DND-41 (cell line): ENCODE results near the gene CERS6.
A peak's percentile ranks its signal among the peaks of the same experiment; 100 is the strongest.

ENCODE experiments used
- ATAC-seq: fragments of 200-7000 bp; cut with Tn5 transposase; 3 replicates; pipeline ENCODE4 v1.9.1; 2021; ENCODE audit warnings: low read depth; ENCODE audit not compliant: insufficient read depth
- DNase-seq: peaks from one replicate; pipeline ENCODE4 v3.0.0-alpha.2; 2020
- H2AFZ ChIP-seq: 2 replicates; pipeline ENCODE4 v1.6.0; 2012; ENCODE audit warnings: low read depth, low read length
- H3K27ac ChIP-seq: 2 replicates; pipeline ENCODE4 v1.5.1; 2012; ENCODE audit warnings: low read length, inconsistent platforms
- H3K27me3 ChIP-seq: fragments of 200-600 bp; sonication (generic); 2 replicates; pipeline ENCODE4 v1.6.0; 2012; ENCODE audit warnings: low read length, mild to moderate bottlenecking, inconsistent platforms; ENCODE audit not compliant: insufficient read depth, poor library complexity
- H3K36me3 ChIP-seq: 2 replicates; pipeline ENCODE4 v1.5.1; 2012; ENCODE audit warnings: low read length, inconsistent platforms; ENCODE audit not compliant: insufficient read depth
- H3K4me1 ChIP-seq: 2 replicates; pipeline ENCODE4 v1.5.1; 2012; ENCODE audit warnings: mild to moderate bottlenecking, low read length; ENCODE audit not compliant: insufficient read depth
- H3K4me2 ChIP-seq: 2 replicates; pipeline ENCODE4 v1.6.0; 2012; ENCODE audit warnings: mild to moderate bottlenecking, moderate library complexity, low read length, inconsistent platforms; ENCODE audit not compliant: insufficient read depth
- H3K4me3 ChIP-seq, 2 experiments: fragments of 200-600 bp in 1 of 2; shearing (Covaris generic) in 1 of 2; 2 replicates each; pipeline ENCODE4 v1.5.1; 2012 to 2016; ENCODE audit warnings: inconsistent platforms in 2 of 2, low read length in 2 of 2, mild to moderate bottlenecking in 2 of 2, low read depth in 1 of 2, moderate library complexity in 1 of 2
- H3K79me2 ChIP-seq: 2 replicates; pipeline ENCODE4 v1.6.0; 2012; ENCODE audit warnings: low read length, inconsistent platforms; ENCODE audit not compliant: insufficient read depth
- H3K9ac ChIP-seq: 2 replicates; pipeline ENCODE4 v1.6.0; 2012; ENCODE audit warnings: low read depth, mild to moderate bottlenecking, inconsistent platforms, low read length, moderate library complexity
- H3K9me3 ChIP-seq: 2 replicates; pipeline ENCODE4 v1.5.1; 2012; ENCODE audit warnings: low read length, moderate library complexity, mild to moderate bottlenecking, inconsistent platforms; ENCODE audit not compliant: insufficient read depth, severe bottlenecking
- H4K20me1 ChIP-seq: 2 replicates; pipeline ENCODE4 v1.6.0; 2012; ENCODE audit warnings: low read length; ENCODE audit not compliant: insufficient read depth
- EZH2 ChIP-seq: IDR thresholded peaks from 3 replicates; pipeline ENCODE4 v1.6.1; 2012; ENCODE audit warnings: borderline replicate concordance, low read depth, mild to moderate bottlenecking, moderate library complexity, low read length, inconsistent platforms; ENCODE audit not compliant: severe bottlenecking
- TF ChIP-seq, protein P1 (sequence below): IDR thresholded peaks from 2 replicates; pipeline ENCODE4 v1.5.1; 2012; ENCODE audit warnings: borderline replicate concordance, low read length, moderate library complexity, mild to moderate bottlenecking; ENCODE audit not compliant: poor library complexity, severe bottlenecking; ENCODE audit errors: extremely low read depth

The CERS6 gene

DNA sequence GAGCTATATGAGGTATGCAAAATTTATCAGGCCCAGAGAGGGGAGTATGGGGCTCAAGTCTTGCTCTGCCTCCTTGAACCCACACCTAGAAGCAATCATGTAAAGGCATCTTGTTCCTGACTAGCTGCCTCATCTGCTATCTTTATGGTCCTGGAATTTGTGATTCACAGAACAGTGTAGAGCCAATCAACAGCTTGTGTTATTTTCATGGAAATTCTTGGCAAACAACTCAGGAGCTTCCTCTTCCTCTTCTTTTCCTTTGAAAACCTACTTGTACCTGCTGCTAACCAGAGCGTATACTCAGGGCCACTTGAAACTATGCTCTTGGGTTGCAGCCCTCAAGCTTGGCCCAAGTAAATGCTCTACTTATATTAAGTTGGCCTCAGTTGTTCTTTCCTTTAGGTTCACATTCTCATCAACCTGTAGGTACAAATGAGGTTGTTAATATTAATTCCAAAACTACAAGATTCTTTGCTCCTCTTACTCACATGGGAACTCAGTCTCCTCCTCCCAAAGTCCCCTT lies 342.9 kb downstream of the CERS6 start:
- TF ChIP-seq, protein P1, sequence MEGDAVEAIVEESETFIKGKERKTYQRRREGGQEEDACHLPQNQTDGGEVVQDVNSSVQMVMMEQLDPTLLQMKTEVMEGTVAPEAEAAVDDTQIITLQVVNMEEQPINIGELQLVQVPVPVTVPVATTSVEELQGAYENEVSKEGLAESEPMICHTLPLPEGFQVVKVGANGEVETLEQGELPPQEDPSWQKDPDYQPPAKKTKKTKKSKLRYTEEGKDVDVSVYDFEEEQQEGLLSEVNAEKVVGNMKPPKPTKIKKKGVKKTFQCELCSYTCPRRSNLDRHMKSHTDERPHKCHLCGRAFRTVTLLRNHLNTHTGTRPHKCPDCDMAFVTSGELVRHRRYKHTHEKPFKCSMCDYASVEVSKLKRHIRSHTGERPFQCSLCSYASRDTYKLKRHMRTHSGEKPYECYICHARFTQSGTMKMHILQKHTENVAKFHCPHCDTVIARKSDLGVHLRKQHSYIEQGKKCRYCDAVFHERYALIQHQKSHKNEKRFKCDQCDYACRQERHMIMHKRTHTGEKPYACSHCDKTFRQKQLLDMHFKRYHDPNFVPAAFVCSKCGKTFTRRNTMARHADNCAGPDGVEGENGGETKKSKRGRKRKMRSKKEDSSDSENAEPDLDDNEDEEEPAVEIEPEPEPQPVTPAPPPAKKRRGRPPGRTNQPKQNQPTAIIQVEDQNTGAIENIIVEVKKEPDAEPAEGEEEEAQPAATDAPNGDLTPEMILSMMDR, result no peak
- no peak for TF ChIP-seq EZH2
- peaks cover 16% of the 10 kb centered on the region for H3K4me1 ChIP-seq
- ATAC-seq, result no peak
- H3K27ac ChIP-seq, result no peak overlapping the region
- H3K9me3 ChIP-seq, result no peaks in the 10 kb centered on the region
- no peaks in the 10 kb centered on the region for H4K20me1 ChIP-seq
- no peak overlapping the region for H3K4me2 ChIP-seq
- no peaks in the 10 kb centered on the region for H3K79me2 ChIP-seq
- no peak overlapping the region for H3K4me3 ChIP-seq
- H3K27me3 ChIP-seq, result no peaks in the 10 kb centered on the region
- no peaks in the 10 kb centered on the region for H3K36me3 ChIP-seq
- no peak overlapping the region for H2AFZ ChIP-seq
- DNase-seq, result no peak
- H3K9ac ChIP-seq, result no peak overlapping the region

DNA sequence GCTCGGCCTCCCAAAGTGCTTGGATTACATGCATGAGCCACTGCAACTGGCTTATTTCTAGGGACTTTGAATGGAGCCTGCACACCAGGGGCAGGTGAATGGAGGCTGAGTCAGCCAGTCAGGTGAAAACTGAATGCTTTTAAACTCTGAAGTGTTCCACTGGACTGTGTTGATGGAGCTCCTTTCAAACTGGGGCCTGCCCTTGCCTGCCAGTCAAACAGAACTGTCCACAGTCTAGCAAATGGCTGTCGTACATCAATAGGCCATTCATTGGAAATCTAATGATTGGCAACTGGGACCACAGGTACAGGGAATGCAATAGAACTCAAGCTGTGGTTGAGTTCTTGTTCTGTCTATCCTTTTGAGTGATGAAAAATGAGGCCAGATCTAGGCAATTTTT lies 345.4 kb downstream of the CERS6 start:
- no peaks in the 10 kb centered on the region for H3K9me3 ChIP-seq
- H3K4me3 ChIP-seq, result no peak overlapping the region
- peaks cover 16% of the 10 kb centered on the region for H3K4me1 ChIP-seq
- H2AFZ ChIP-seq, result no peak overlapping the region
- TF ChIP-seq, protein P1, result no peak
- no peak for TF ChIP-seq EZH2
- H3K4me2 ChIP-seq, result no peak overlapping the region
- no peaks in the 10 kb centered on the region for H3K27me3 ChIP-seq
- DNase-seq, result no peak
- H3K79me2 ChIP-seq, result no peaks in the 10 kb centered on the region
- H4K20me1 ChIP-seq, result no peaks in the 10 kb centered on the region
- H3K9ac ChIP-seq, result no peak overlapping the region
- H3K27ac ChIP-seq, result no peak overlapping the region
- no peak for ATAC-seq
- no peaks in the 10 kb centered on the region for H3K36me3 ChIP-seq

DNA sequence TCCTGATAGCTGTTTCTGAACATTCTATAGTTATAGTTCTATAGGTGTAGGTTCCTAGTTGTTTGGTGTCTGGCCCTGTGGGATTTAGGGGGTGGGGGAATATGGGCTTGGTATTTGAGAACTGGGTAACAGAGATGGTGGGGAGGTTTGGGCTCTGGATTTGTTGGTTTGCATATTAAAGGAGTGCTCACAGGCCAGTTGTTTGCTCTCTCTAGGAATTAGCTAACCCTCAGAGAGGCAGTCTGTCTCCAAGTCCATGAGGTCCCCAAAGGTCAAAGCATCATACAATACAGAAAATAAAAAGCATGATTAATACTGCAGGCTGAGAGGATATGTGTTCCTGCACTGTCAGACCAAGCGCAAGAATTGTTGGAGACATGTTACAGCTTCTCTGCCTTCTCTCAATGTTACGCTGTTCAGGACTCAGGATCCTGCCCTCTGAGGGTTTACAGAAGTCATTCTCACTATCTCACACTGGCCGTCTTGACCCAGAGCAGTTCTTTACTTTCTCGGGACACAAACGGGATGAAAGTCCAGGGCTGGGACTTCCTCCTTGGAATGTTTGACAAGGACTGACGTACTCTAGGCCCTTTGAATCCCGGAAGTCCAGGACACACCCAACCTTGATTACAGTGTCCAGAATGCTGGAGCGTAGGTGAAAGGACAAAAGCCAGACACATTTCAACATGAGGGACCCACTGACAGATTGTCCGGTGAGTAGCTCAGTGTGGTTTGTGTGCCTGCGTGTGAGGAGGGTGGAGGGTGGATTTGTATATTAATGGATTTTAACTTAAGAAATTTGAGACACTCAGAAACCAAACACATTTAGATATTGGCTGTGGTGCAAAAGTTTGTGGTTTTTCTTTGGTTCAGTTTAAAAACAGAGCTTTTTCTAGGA lies 346.1 kb downstream of the CERS6 start, which contains the start of gene NOSTRIN:
NOSTRIN (plus strand) TSS at position 677 of the 898 bp plus-strand sequence; CDS start at position 687, 10 bp downstream.
- no peaks in the 10 kb centered on the region for H3K79me2 ChIP-seq
- H2AFZ ChIP-seq, result no peak within 1 kb of the TSS
- ATAC-seq, result peak; percentile 64
- no peak for TF ChIP-seq EZH2
- TF ChIP-seq, protein P1, result no peak
- H3K36me3 ChIP-seq, result no peaks in the 10 kb centered on the region
- H3K4me1 ChIP-seq, result peaks cover 16% of the 10 kb centered on the region
- DNase-seq, result no peak
- no peak within 1 kb of the TSS for H3K9ac ChIP-seq
- H3K27me3 ChIP-seq, result no peaks in the 10 kb centered on the region
- no peaks in the 10 kb centered on the region for H3K9me3 ChIP-seq
- no peak within 1 kb of the TSS for H3K4me3 ChIP-seq
- H4K20me1 ChIP-seq, result no peaks in the 10 kb centered on the region
- 0 out of 2 replicates have a peak within 1 kb of the TSS, but pooled peaks have one; percentile 13 for H3K27ac ChIP-seq
- H3K4me2 ChIP-seq, result peak within 1 kb of the TSS; percentile 12; the same call in 1 of the 2 replicates
